Kidney epithelial cell (primary cell): ENCODE results near the gene DPPA5. TPM values are rescaled to one million over a fixed set of nuclear protein-coding genes. Genes with fewer than 3 reads are reported as not detected.
A peak's percentile ranks its signal among the peaks of the same experiment; 100 is the strongest.

Source experiments
- DNase-seq: peaks from one replicate; pipeline ENCODE4 v3.0.0-alpha.2; 2010; ENCODE audit warnings: low read depth
- H3K27me3 ChIP-seq: 2 replicates; pipeline ENCODE4 v1.6.0; 2011; ENCODE audit warnings: low read length; ENCODE audit not compliant: control insufficient read depth, insufficient read depth
- H3K36me3 ChIP-seq: 2 replicates; pipeline ENCODE4 v1.5.1; 2011; ENCODE audit warnings: low read length; ENCODE audit not compliant: control insufficient read depth, insufficient read depth
- H3K4me3 ChIP-seq: 2 replicates; pipeline ENCODE4 v1.5.1; 2011; ENCODE audit warnings: low read depth, mild to moderate bottlenecking, control low read depth, low read length
- CTCF ChIP-seq: IDR thresholded peaks from 2 replicates; pipeline ENCODE4 v1.5.1; 2011; ENCODE audit warnings: mild to moderate bottlenecking, moderate library complexity, low read length, control low read depth, inconsistent platforms; ENCODE audit not compliant: insufficient read depth, poor library complexity, severe bottlenecking
- total RNA-seq: library from RNA; depleted of rRNA; stranded (reverse); fragments of >200 nt; gene quantifications from 2 replicates; pipeline ENCODE4 v1.2.3, GENCODE V29; 2015

Gene DPPA5
- total RNA-seq, 1 donor from 2014 or later, result not detected

- no peaks in the 10 kb centered on the region for H3K36me3 ChIP-seq
- no peak for TF ChIP-seq CTCF
- no peak overlapping the region for H3K4me3 ChIP-seq
- H3K27me3 ChIP-seq, result no peaks in the 10 kb centered on the region
- DNase-seq, result peak; percentile 38
Observed at GRCh38 chr6:73340048-73340447, 14.0 kb downstream of the DPPA5 start.

GRCh38 chr6:73339340-73339739, 14.7 kb downstream of the DPPA5 start:
- Histone ChIP-seq H3K27me3 (no peaks in the 10 kb centered on the region), H3K36me3 (no peaks in the 10 kb centered on the region), H3K4me3 (no peak overlapping the region)
- no peak for TF ChIP-seq CTCF
- DNase-seq, result no peak

GRCh38 chr6:73329201-73329600, 24.9 kb downstream of the DPPA5 start:
- H3K36me3 ChIP-seq, result no peaks in the 10 kb centered on the region
- no peak overlapping the region for H3K4me3 ChIP-seq
- H3K27me3 ChIP-seq, result peaks cover 3% of the 10 kb centered on the region
- no peak for DNase-seq
- TF ChIP-seq CTCF, result no peak

GRCh38 chr6:73328790-73329189, 25.3 kb downstream of the DPPA5 start:
- peaks cover 3% of the 10 kb centered on the region for H3K27me3 ChIP-seq
- no peak overlapping the region for H3K4me3 ChIP-seq
- no peaks in the 10 kb centered on the region for H3K36me3 ChIP-seq
- DNase-seq, result no peak
- no peak for TF ChIP-seq CTCF

GRCh38 chr6:73325656-73326055, 28.4 kb downstream of the DPPA5 start:
- Histone ChIP-seq H3K4me3 (no peak overlapping the region), H3K36me3 (no peaks in the 10 kb centered on the region), H3K27me3 (no peaks in the 10 kb centered on the region)
- TF ChIP-seq CTCF, result no peak
- DNase-seq, result no peak

GRCh38 chr6:73323323-73323722, 30.8 kb downstream of the DPPA5 start:
- no peak for TF ChIP-seq CTCF
- DNase-seq, result no peak
- Histone ChIP-seq H3K27me3 (no peaks in the 10 kb centered on the region), H3K36me3 (no peaks in the 10 kb centered on the region), H3K4me3 (no peak overlapping the region)
